Gastroesophageal sphincter (tissue), 3 donors: ENCODE data around the gene RASL11A.

Experiments
- EP300 ChIP-seq: sonication (generic); formaldehyde crosslinking; IDR thresholded peaks from one replicate; pipeline ENCODE4 v1.6.1; 2017; ENCODE audit warnings: antibody characterized with exemption, mild to moderate bottlenecking
- POLR2A ChIP-seq, 2 donors: fragments of 450-650 bp; IDR thresholded peaks; one replicate each; pipeline ENCODE4 v1.6.1; 2017; ENCODE audit warnings: antibody characterized with exemption in 2 of 2, mild to moderate bottlenecking in 2 of 2, moderate library complexity in 1 of 2
- TF ChIP-seq, protein P1 (sequence below), 4 experiments: fragments of 200-600 bp in 2 of 4; fragments of 450-650 bp in 2 of 4; sonication (generic) in 1 of 4; IDR thresholded peaks; one replicate each; pipeline ENCODE4 v1.5.1; 2017 to 2019; ENCODE audit warnings: antibody characterized with exemption in 4 of 4, mild to moderate bottlenecking in 2 of 4, moderate library complexity in 2 of 4

DNA sequence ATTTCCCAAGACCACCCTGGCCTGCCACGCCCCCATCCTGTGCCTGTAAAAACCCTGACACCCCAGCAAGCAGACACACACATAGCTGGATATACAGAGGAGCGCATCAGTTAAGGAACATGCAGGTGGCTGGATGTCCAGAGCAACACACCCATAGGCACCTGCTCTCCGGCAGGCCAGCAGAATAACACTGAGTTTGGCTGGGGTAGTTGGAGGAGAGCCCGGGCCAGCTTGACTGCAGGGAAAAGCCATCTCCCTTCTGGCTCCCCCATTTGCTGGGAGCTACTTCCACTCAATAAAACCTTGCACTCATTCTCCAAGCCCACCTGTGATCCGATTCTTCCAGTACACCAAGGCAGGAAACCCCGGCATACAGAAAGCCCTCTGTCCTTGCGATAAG lies 8.9 kb downstream of the RASL11A start:
- TF ChIP-seq POLR2A (IDR thresholded peaks at IDR 0.05), result no peak
- TF ChIP-seq, protein P1, sequence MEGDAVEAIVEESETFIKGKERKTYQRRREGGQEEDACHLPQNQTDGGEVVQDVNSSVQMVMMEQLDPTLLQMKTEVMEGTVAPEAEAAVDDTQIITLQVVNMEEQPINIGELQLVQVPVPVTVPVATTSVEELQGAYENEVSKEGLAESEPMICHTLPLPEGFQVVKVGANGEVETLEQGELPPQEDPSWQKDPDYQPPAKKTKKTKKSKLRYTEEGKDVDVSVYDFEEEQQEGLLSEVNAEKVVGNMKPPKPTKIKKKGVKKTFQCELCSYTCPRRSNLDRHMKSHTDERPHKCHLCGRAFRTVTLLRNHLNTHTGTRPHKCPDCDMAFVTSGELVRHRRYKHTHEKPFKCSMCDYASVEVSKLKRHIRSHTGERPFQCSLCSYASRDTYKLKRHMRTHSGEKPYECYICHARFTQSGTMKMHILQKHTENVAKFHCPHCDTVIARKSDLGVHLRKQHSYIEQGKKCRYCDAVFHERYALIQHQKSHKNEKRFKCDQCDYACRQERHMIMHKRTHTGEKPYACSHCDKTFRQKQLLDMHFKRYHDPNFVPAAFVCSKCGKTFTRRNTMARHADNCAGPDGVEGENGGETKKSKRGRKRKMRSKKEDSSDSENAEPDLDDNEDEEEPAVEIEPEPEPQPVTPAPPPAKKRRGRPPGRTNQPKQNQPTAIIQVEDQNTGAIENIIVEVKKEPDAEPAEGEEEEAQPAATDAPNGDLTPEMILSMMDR (IDR thresholded peaks at IDR 0.05), result no peak
- no peak for TF ChIP-seq EP300
